Uterus (tissue), 4 donors: Measurements from ENCODE around the gene PPP2R2C. TPM values are rescaled to one million over a fixed set of nuclear protein-coding genes. Genes with fewer than 3 reads are reported as not detected.
A peak's percentile ranks its signal among the peaks of the same experiment; 100 is the strongest.

Experiments
- DNase-seq, 2 donors: peaks; one replicate each; pipeline ENCODE4 v3.0.0-alpha.2; 2019 to 2020
- H3K27ac ChIP-seq, 2 donors: fragments of 200-600 bp; sonication (generic); 1 replicate in 1 of 2; 2 replicates in 1 of 2; pipeline ENCODE4 v1.5.1; 2016 to 2018
- H3K27me3 ChIP-seq, 2 donors: fragments of 200-600 bp; sonication (generic); one replicate each; pipeline ENCODE4 v1.5.1; 2018 to 2019; ENCODE audit warnings: control low read depth in 1 of 2
- H3K36me3 ChIP-seq, 2 donors: fragments of 200-600 bp; sonication (generic); one replicate each; pipeline ENCODE4 v1.5.1; 2019; ENCODE audit warnings: control low read depth in 1 of 2
- H3K4me1 ChIP-seq, 2 donors: fragments of 200-600 bp; sonication (generic); one replicate each; pipeline ENCODE4 v1.5.1; 2018 to 2019; ENCODE audit warnings: control low read depth in 1 of 2
- H3K4me3 ChIP-seq, 2 donors: fragments of 200-600 bp; sonication (generic); 1 replicate in 1 of 2; 2 replicates in 1 of 2; pipeline ENCODE4 v1.5.1; 2018 to 2019; ENCODE audit warnings: mild to moderate bottlenecking in 1 of 2
- H3K9me3 ChIP-seq, 2 donors: fragments of 200-600 bp; sonication (generic); one replicate each; pipeline ENCODE4 v1.5.1; 2019; ENCODE audit warnings: control low read depth in 1 of 2
- CTCF ChIP-seq, 4 experiments: fragments of 200-600 bp in 2 of 4; fragments of 450-650 bp in 2 of 4; sonication (generic) in 2 of 4; IDR thresholded peaks; one replicate each; pipeline ENCODE4 v1.5.1; 2016 to 2019; ENCODE audit warnings: antibody characterized with exemption in 4 of 4, mild to moderate bottlenecking in 2 of 4, moderate library complexity in 1 of 4
- POLR2A ChIP-seq, 2 donors: fragments of 450-650 bp; IDR thresholded peaks; one replicate each; pipeline ENCODE4 v1.6.1; 2016; ENCODE audit warnings: antibody characterized with exemption in 2 of 2, mild to moderate bottlenecking in 1 of 2, moderate library complexity in 1 of 2
- intact Hi-C: fragments of 100-400 bp; cut with DNase I; formaldehyde crosslinking; loops from one replicate; pipeline ENCODE4 v1.15.1; 2023; ENCODE audit warnings: low total_unique reads
- total RNA-seq, 4 donors: library from RNA; depleted of rRNA in 3 of 4; stranded (reverse); fragments of >200 nt in 3 of 4; gene quantifications; one replicate each; pipeline versions ENCODE4 v1.1.0 to v1.2.4, GENCODE V29; 2014 to 2023
- donor health status: DM: yes; HTN: yes; CAD: no.

PPP2R2C gene
- total RNA-seq, 4 donors from 2014 or later = 2.9 to 49.1 (median 27.3) TPM

- Histone ChIP-seq H3K27ac (peak overlapping the region in 1 of 2 donors; percentile 50), H3K9me3 (peaks cover 0 to 3% of the 10 kb centered on the region in 2 donors), H3K27me3 (no peaks in the 10 kb centered on the region), H3K4me3 (no peak overlapping the region), H3K4me1 (no peaks in the 10 kb centered on the region), H3K36me3 (no peaks in the 10 kb centered on the region)
- TF ChIP-seq CTCF (IDR thresholded peaks at IDR 0.05) (no peak), POLR2A (IDR thresholded peaks at IDR 0.05) (no peak)
- intact Hi-C loops = no loop called here
- no peak for DNase-seq
Measured at GRCh38 chr4:6324461-6324998, 147.9 kb downstream of the PPP2R2C start.

GRCh38 chr4:6322761-6323566, 149.4 kb downstream of the PPP2R2C start:
- intact Hi-C loops = no loop called here
- Histone ChIP-seq H3K4me1 (no peaks in the 10 kb centered on the region), H3K9me3 (peaks cover 0 to 3% of the 10 kb centered on the region in 2 donors), H3K4me3 (no peak overlapping the region), H3K27me3 (no peaks in the 10 kb centered on the region), H3K27ac (no peak overlapping the region), H3K36me3 (no peaks in the 10 kb centered on the region)
- DNase-seq = no peak
- TF ChIP-seq POLR2A (IDR thresholded peaks at IDR 0.05) (no peak), CTCF (IDR thresholded peaks at IDR 0.05) (no peak)

GRCh38 chr4:6322067-6322760, 150.2 kb downstream of the PPP2R2C start:
- Histone ChIP-seq H3K27ac (no peak overlapping the region), H3K4me3 (no peak overlapping the region), H3K9me3 (peaks cover 0 to 3% of the 10 kb centered on the region in 2 donors), H3K36me3 (no peaks in the 10 kb centered on the region), H3K4me1 (no peaks in the 10 kb centered on the region), H3K27me3 (no peaks in the 10 kb centered on the region)
- DNase-seq = no peak
- intact Hi-C loops = no loop called here
- no peak for TF ChIP-seq CTCF (IDR thresholded peaks at IDR 0.05)
- no peak for TF ChIP-seq POLR2A (IDR thresholded peaks at IDR 0.05)

- H3K4me1 ChIP-seq = no peaks in the 10 kb centered on the region
- intact Hi-C loops = no loop called here
- H3K27me3 ChIP-seq = no peaks in the 10 kb centered on the region
- H3K4me3 ChIP-seq = no peak overlapping the region
- no peak for TF ChIP-seq POLR2A (IDR thresholded peaks at IDR 0.05)
- no peak for TF ChIP-seq CTCF (IDR thresholded peaks at IDR 0.05)
- DNase-seq = no peak
- no peaks in the 10 kb centered on the region for H3K36me3 ChIP-seq
- peaks cover 0 to 3% of the 10 kb centered on the region in 2 donors for H3K9me3 ChIP-seq
- no peak overlapping the region for H3K27ac ChIP-seq
Measured at GRCh38 chr4:6321361-6321760, 151.1 kb downstream of the PPP2R2C start.

GRCh38 chr4:6320663-6321062, 151.8 kb downstream of the PPP2R2C start:
- TF ChIP-seq POLR2A (IDR thresholded peaks at IDR 0.05) (no peak), CTCF (IDR thresholded peaks at IDR 0.05) (no peak)
- no peaks in the 10 kb centered on the region for H3K36me3 ChIP-seq
- no peak overlapping the region for H3K27ac ChIP-seq
- no peak for DNase-seq
- H3K9me3 ChIP-seq = peaks cover 0 to 3% of the 10 kb centered on the region in 2 donors
- intact Hi-C loops = no loop called here
- no peak overlapping the region for H3K4me3 ChIP-seq
- no peaks in the 10 kb centered on the region for H3K4me1 ChIP-seq
- H3K27me3 ChIP-seq = no peaks in the 10 kb centered on the region
